BLaER1 treated with 17β-estradiol and CSF1 and Interleukin-3, amounts not matched to agents 10 nM and 100 nM (cell line): ENCODE results near the gene BTBD9.

Experiments
- H3K27ac ChIP-seq, 11 experiments: shearing (Covaris generic); formaldehyde crosslinking; 2 replicates each; pipeline ENCODE4 v1.8.1; 2022
- H3K27me3 ChIP-seq, 11 experiments: shearing (Covaris generic); formaldehyde crosslinking; 2 replicates each; pipeline ENCODE4 v1.8.1; 2022
- H3K36me3 ChIP-seq, 11 experiments: shearing (Covaris generic); formaldehyde crosslinking; 2 replicates each; pipeline ENCODE4 v1.8.1; 2022
- H3K4me1 ChIP-seq, 10 experiments: shearing (Covaris generic); formaldehyde crosslinking; 2 replicates each; pipeline ENCODE4 v1.8.1; 2022
- H3K4me2 ChIP-seq, 11 experiments: shearing (Covaris generic); formaldehyde crosslinking; 2 replicates each; pipeline ENCODE4 v1.8.1; 2022
- H3K4me3 ChIP-seq, 10 experiments: shearing (Covaris generic); formaldehyde crosslinking; 2 replicates each; pipeline ENCODE4 v1.8.1; 2022
- H3K9ac ChIP-seq, 11 experiments: shearing (Covaris generic); formaldehyde crosslinking; 2 replicates each; pipeline ENCODE4 v1.8.1; 2022
- H3K9me3 ChIP-seq, 11 experiments: shearing (Covaris generic); formaldehyde crosslinking; replicated peaks in 1 of 11; 2 replicates each; pipeline ENCODE4 v1.8.1; 2022
- H4K20me1 ChIP-seq, 11 experiments: shearing (Covaris generic); formaldehyde crosslinking; 2 replicates each; pipeline ENCODE4 v1.8.1; 2022
- Cebpa-rat ChIP-seq, 11 experiments: shearing (Covaris generic); IDR thresholded peaks; 2 replicates each; pipeline ENCODE4 v1.8.1; 2022

Gene BTBD9

GRCh38 chr6:38579010-38579628 lies 60.6 kb downstream of the BTBD9 start:
- Histone ChIP-seq H3K4me1 (no peaks in the 10 kb centered on the region), H4K20me1 (no peaks in the 10 kb centered on the region), H3K4me2 (no peak overlapping the region), H3K36me3 (peaks cover 0 to 66% (median 3%) of the 10 kb centered on the region in 11 experiments; a peak in 8 of 22 replicates), H3K27me3 (no peaks in the 10 kb centered on the region), H3K9ac (no peak overlapping the region), H3K27ac (no peak overlapping the region), H3K9me3 (no peaks in the 10 kb centered on the region), H3K4me3 (no peak overlapping the region)
- TF ChIP-seq Cebpa-rat (IDR thresholded peaks at IDR 0.05): no peak

GRCh38 chr6:38578075-38578474 lies 61.7 kb downstream of the BTBD9 start:
- Histone ChIP-seq H3K36me3 (peaks cover 0 to 64% (median 3%) of the 10 kb centered on the region in 11 experiments; a peak in 8 of 22 replicates), H3K9ac (no peak overlapping the region), H3K4me1 (0 out of 20 replicates have a peak, but pooled peaks cover 0 to under 1% (median 0%) of the 10 kb centered on the region in 10 experiments), H3K4me3 (no peak overlapping the region), H3K27me3 (no peaks in the 10 kb centered on the region), H3K4me2 (no peak overlapping the region), H3K27ac (no peak overlapping the region), H3K9me3 (no peaks in the 10 kb centered on the region), H4K20me1 (no peaks in the 10 kb centered on the region)
- TF ChIP-seq Cebpa-rat (IDR thresholded peaks at IDR 0.05): no peak

- Histone ChIP-seq H4K20me1 (no peaks in the 10 kb centered on the region), H3K27me3 (no peaks in the 10 kb centered on the region), H3K36me3 (peaks cover 0 to 62% (median 3%) of the 10 kb centered on the region in 11 experiments; a peak in 8 of 22 replicates), H3K9me3 (no peaks in the 10 kb centered on the region), H3K4me2 (no peak overlapping the region), H3K4me3 (no peak overlapping the region), H3K4me1 (peaks cover 0 to 6% (median under 1%) of the 10 kb centered on the region in 10 experiments; a peak in 11 of 20 replicates), H3K27ac (no peak overlapping the region), H3K9ac (no peak overlapping the region)
- TF ChIP-seq Cebpa-rat (IDR thresholded peaks at IDR 0.05): no peak
These were observed 62.2 kb downstream of the BTBD9 start for GRCh38 chr6:38577492-38577891.

GRCh38 chr6:38573801-38574395 lies 65.8 kb downstream of the BTBD9 start:
- Histone ChIP-seq H3K27me3 (no peaks in the 10 kb centered on the region), H3K36me3 (peaks cover 0 to 42% (median 3%) of the 10 kb centered on the region in 11 experiments; a peak in 7 of 22 replicates), H3K9me3 (no peaks in the 10 kb centered on the region), H3K9ac (no peak overlapping the region), H3K4me1 (peaks cover 8 to 19% (median 12%) of the 10 kb centered on the region in 10 experiments; a peak in 17 of 20 replicates), H4K20me1 (peaks cover 0 to 7% (median 0%) of the 10 kb centered on the region in 11 experiments; a peak in 1 of 22 replicates), H3K4me3 (no peak overlapping the region), H3K27ac (no peak overlapping the region), H3K4me2 (no peak overlapping the region)
- no peak for TF ChIP-seq Cebpa-rat (IDR thresholded peaks at IDR 0.05)

GRCh38 chr6:38572186-38572813 lies 67.4 kb downstream of the BTBD9 start:
- no peak overlapping the region; a peak in 1 of 20 replicates for H3K4me3 ChIP-seq
- peaks cover 0 to 7% (median 0%) of the 10 kb centered on the region in 11 experiments; a peak in 1 of 22 replicates for H4K20me1 ChIP-seq
- TF ChIP-seq Cebpa-rat (IDR thresholded peaks at IDR 0.05): no peak
- no peaks in the 10 kb centered on the region for H3K9me3 ChIP-seq
- peak overlapping the region; percentile 27 to 81 (median 56); a peak in 20 of 22 replicates for H3K4me2 ChIP-seq
- H3K4me1 ChIP-seq: peaks cover 11 to 19% (median 15%) of the 10 kb centered on the region in 10 experiments; a peak in 17 of 20 replicates
- H3K36me3 ChIP-seq: peaks cover 0 to 28% (median 3%) of the 10 kb centered on the region in 11 experiments; a peak in 7 of 22 replicates
- H3K27me3 ChIP-seq: no peaks in the 10 kb centered on the region
- peak overlapping the region in 8 of 11 experiments; percentile 9 to 50 (median 37); a peak in 11 of 22 replicates for H3K27ac ChIP-seq
- H3K9ac ChIP-seq: peak overlapping the region in 3 of 11 experiments; percentile 19 to 36 (median 31); a peak in 3 of 22 replicates

- Histone ChIP-seq H3K27ac (peak overlapping the region in 5 of 11 experiments; percentile 9 to 45 (median 35); a peak in 6 of 22 replicates), H3K4me3 (no peak overlapping the region), H3K9ac (no peak overlapping the region), H3K36me3 (peaks cover 0 to 22% (median 0%) of the 10 kb centered on the region in 11 experiments; a peak in 7 of 22 replicates), H4K20me1 (peaks cover 0 to 7% (median 0%) of the 10 kb centered on the region in 11 experiments; a peak in 1 of 22 replicates), H3K27me3 (no peaks in the 10 kb centered on the region), H3K9me3 (no peaks in the 10 kb centered on the region), H3K4me1 (peaks cover 11 to 19% (median 16%) of the 10 kb centered on the region in 10 experiments; a peak in 17 of 20 replicates), H3K4me2 (peak overlapping the region; percentile 27 to 81 (median 56); a peak in 19 of 22 replicates)
- no peak for TF ChIP-seq Cebpa-rat (IDR thresholded peaks at IDR 0.05)
These were observed 68.0 kb downstream of the BTBD9 start for GRCh38 chr6:38571721-38572120.

- Histone ChIP-seq H3K9me3 (no peaks in the 10 kb centered on the region), H3K27ac (no peak overlapping the region), H4K20me1 (peaks cover 0 to 7% (median 0%) of the 10 kb centered on the region in 11 experiments; a peak in 1 of 22 replicates), H3K9ac (no peak overlapping the region), H3K27me3 (no peaks in the 10 kb centered on the region), H3K4me1 (peaks cover 11 to 20% (median 16%) of the 10 kb centered on the region in 10 experiments; a peak in 17 of 20 replicates), H3K4me2 (no peak overlapping the region), H3K36me3 (peaks cover 0 to 12% (median 0%) of the 10 kb centered on the region in 11 experiments; a peak in 4 of 22 replicates), H3K4me3 (no peak overlapping the region)
- no peak for TF ChIP-seq Cebpa-rat (IDR thresholded peaks at IDR 0.05)
These were observed 69.0 kb downstream of the BTBD9 start for GRCh38 chr6:38570750-38571149.

GRCh38 chr6:38567436-38567835 lies 72.3 kb downstream of the BTBD9 start:
- H3K27ac ChIP-seq: no peak overlapping the region
- H3K9ac ChIP-seq: no peak overlapping the region
- peaks cover 0 to 6% (median 0%) of the 10 kb centered on the region in 11 experiments; a peak in 3 of 22 replicates for H3K36me3 ChIP-seq
- no peaks in the 10 kb centered on the region for H3K9me3 ChIP-seq
- peak overlapping the region in 3 of 11 experiments; percentile 1 to 32 (median 22); a peak in 2 of 22 replicates for H3K4me2 ChIP-seq
- peaks cover 0 to 7% (median 0%) of the 10 kb centered on the region in 11 experiments; a peak in 1 of 22 replicates for H4K20me1 ChIP-seq
- no peaks in the 10 kb centered on the region for H3K27me3 ChIP-seq
- peaks cover 11 to 36% (median 28%) of the 10 kb centered on the region in 10 experiments; a peak in 18 of 20 replicates for H3K4me1 ChIP-seq
- TF ChIP-seq Cebpa-rat (IDR thresholded peaks at IDR 0.05): no peak
- no peak overlapping the region for H3K4me3 ChIP-seq
